Transverse colon (tissue), 4 donors: ENCODE data around the gene FMNL2. TPM values are rescaled to one million over a fixed set of nuclear protein-coding genes. Genes with fewer than 3 reads are reported as not detected.

ENCODE experiments used
- DNase-seq: peaks from one replicate; pipeline ENCODE4 v3.0.0-alpha.2; 2019
- H3K27ac ChIP-seq, 4 donors: fragments of 200-600 bp; sonication (generic); 2 replicates each; pipeline ENCODE4 v1.5.1; 2016 to 2018; ENCODE audit warnings: inconsistent platforms in 4 of 4
- H3K27me3 ChIP-seq: fragments of 200-600 bp; sonication (generic); 2 replicates; pipeline ENCODE4 v1.5.1; 2017; ENCODE audit warnings: inconsistent platforms
- H3K36me3 ChIP-seq, 4 donors: fragments of 200-600 bp; sonication (generic); 2 replicates each; pipeline ENCODE4 v1.5.1; 2017 to 2019; ENCODE audit warnings: inconsistent platforms in 4 of 4
- H3K4me1 ChIP-seq, 4 donors: fragments of 200-600 bp; sonication (generic); 2 replicates each; pipeline ENCODE4 v1.5.1; 2017 to 2020; ENCODE audit warnings: inconsistent platforms in 4 of 4
- H3K4me3 ChIP-seq, 4 donors: fragments of 200-600 bp; sonication (generic); 1 replicate in 1 of 4; 2 replicates in 3 of 4; pipeline versions ENCODE4 v1.5.1 to v1.6.1; 2017 to 2019; ENCODE audit warnings: inconsistent platforms in 4 of 4
- H3K9me3 ChIP-seq, 2 donors: fragments of 200-600 bp; sonication (generic); 2 replicates each; pipeline ENCODE4 v1.5.1; 2017 to 2019; ENCODE audit warnings: inconsistent platforms in 2 of 2
- EP300 ChIP-seq: sonication (generic); formaldehyde crosslinking; IDR thresholded peaks from one replicate; pipeline ENCODE4 v1.6.1; 2017; ENCODE audit warnings: antibody characterized with exemption, low read depth
- POLR2A ChIP-seq: fragments of 450-650 bp; IDR thresholded peaks from one replicate; pipeline ENCODE4 v1.6.1; 2016; ENCODE audit warnings: antibody characterized with exemption, mild to moderate bottlenecking, moderate library complexity
- POLR2AphosphoS5 ChIP-seq, 3 donors: sonication (generic); formaldehyde crosslinking; IDR thresholded peaks; one replicate each; pipeline ENCODE4 v1.6.1; 2016; ENCODE audit warnings: antibody characterized with exemption in 3 of 3
- WGBS, 2 donors: methylation state at CpG; one replicate each; pipeline ENCODE4 v1.1.5; 2018; ENCODE audit warnings: low coverage in 1 of 2; 5-methylcytosine and 5-hydroxymethylcytosine counted together
- in situ Hi-C, 4 donors: fragments of 200-750 bp; cut with MboI; loops; one replicate each; pipeline versions ENCODE4 v1.15.0 to v1.15.1; 2017; ENCODE audit warnings: low sequenced_read_pairs in 3 of 4, low pct_ligation_motif_present in 1 of 4, low pct_unique_long_range_greater_than_20kb in 1 of 4
- intact Hi-C: fragments of 100-400 bp; cut with DNase I; formaldehyde crosslinking; loops from one replicate; pipeline ENCODE4 v1.15.1; 2023; ENCODE audit warnings: low total_unique reads
- total RNA-seq, 4 donors: library from RNA; depleted of rRNA; stranded (reverse); fragments of >200 nt; gene quantifications; one replicate each; pipeline ENCODE4 v1.1.0, GENCODE V29; 2016
- TF ChIP-seq, protein P1 (sequence below), 5 experiments: fragments of 200-600 bp in 3 of 5; fragments of 450-650 bp in 2 of 5; sonication (generic) in 3 of 5; IDR thresholded peaks; 1 replicate in 2 of 5; 2 replicates in 3 of 5; pipeline ENCODE4 v1.5.1; 2016 to 2017; ENCODE audit warnings: antibody characterized with exemption in 5 of 5, inconsistent platforms in 3 of 5, mild to moderate bottlenecking in 2 of 5, moderate library complexity in 1 of 5

The FMNL2 gene
- total RNA-seq, 4 donors from 2014 or later, result 9.2 to 31.4 (median 23.9) TPM

DNA sequence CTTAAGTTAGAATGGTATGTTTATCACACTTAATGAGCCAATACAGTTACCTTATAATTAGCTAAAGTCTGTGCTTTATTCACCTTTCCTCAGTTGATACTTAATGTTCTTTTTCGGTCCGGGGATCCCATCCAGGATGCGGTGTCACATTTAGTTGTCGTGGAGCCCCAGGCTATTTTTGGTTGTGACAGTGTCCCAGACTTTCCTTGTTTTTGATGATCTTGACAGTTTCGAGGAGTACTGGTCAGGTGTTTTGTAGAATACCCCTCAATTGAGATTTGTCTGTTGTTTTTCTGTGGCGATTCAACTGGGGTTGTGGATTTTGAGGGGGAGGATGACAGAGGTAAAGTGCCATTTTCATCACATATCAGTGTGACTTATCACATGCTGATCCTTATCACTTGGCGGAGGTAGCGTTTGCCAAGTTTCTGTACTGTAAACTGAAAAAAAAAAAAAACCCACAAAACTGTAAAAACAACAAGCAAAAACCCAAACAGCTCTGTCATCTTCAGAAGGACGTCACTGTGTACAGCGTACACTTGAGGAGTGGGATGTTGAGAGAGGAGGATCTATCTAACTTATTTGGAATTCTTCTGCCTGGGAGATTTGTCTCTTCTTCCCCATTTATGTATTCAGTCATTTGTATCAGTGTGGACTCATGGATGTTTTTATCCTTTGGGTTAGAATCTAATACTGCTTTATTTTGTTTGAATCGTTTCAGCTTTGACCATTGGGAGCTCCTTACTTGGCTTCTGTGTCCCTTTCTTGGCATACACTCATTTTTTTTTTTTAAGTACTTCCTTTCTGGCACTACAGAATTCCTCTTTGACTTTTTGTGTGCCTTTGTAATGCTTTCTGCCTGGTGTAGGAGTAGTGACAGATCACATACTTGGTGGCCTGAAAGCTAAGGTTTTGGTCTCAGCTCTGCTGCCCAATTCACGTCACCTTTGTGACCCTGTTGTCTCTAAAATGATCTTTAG lies 68.1 kb downstream of the FMNL2 start:
- 50 to 72% methylated on average over 8 to 12 of the region's 12 CpGs for WGBS, 2 donors
- Histone ChIP-seq H3K4me1 (peaks cover 8 to 54% (median 15%) of the 10 kb centered on the region in 4 donors), H3K9me3 (no peaks in the 10 kb centered on the region), H3K27me3 (no peaks in the 10 kb centered on the region), H3K36me3 (no peaks in the 10 kb centered on the region), H3K27ac (no peak overlapping the region), H3K4me3 (no peak overlapping the region)
- no peak for DNase-seq
- TF ChIP-seq, protein P1, sequence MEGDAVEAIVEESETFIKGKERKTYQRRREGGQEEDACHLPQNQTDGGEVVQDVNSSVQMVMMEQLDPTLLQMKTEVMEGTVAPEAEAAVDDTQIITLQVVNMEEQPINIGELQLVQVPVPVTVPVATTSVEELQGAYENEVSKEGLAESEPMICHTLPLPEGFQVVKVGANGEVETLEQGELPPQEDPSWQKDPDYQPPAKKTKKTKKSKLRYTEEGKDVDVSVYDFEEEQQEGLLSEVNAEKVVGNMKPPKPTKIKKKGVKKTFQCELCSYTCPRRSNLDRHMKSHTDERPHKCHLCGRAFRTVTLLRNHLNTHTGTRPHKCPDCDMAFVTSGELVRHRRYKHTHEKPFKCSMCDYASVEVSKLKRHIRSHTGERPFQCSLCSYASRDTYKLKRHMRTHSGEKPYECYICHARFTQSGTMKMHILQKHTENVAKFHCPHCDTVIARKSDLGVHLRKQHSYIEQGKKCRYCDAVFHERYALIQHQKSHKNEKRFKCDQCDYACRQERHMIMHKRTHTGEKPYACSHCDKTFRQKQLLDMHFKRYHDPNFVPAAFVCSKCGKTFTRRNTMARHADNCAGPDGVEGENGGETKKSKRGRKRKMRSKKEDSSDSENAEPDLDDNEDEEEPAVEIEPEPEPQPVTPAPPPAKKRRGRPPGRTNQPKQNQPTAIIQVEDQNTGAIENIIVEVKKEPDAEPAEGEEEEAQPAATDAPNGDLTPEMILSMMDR (IDR thresholded peaks at IDR 0.05), result no peak
- no peak for TF ChIP-seq POLR2AphosphoS5 (IDR thresholded peaks at IDR 0.05)
- no peak for TF ChIP-seq EP300
- TF ChIP-seq POLR2A, result no peak
- intact Hi-C loops, result no loop called here
- in situ Hi-C loops, result no loop called here

DNA sequence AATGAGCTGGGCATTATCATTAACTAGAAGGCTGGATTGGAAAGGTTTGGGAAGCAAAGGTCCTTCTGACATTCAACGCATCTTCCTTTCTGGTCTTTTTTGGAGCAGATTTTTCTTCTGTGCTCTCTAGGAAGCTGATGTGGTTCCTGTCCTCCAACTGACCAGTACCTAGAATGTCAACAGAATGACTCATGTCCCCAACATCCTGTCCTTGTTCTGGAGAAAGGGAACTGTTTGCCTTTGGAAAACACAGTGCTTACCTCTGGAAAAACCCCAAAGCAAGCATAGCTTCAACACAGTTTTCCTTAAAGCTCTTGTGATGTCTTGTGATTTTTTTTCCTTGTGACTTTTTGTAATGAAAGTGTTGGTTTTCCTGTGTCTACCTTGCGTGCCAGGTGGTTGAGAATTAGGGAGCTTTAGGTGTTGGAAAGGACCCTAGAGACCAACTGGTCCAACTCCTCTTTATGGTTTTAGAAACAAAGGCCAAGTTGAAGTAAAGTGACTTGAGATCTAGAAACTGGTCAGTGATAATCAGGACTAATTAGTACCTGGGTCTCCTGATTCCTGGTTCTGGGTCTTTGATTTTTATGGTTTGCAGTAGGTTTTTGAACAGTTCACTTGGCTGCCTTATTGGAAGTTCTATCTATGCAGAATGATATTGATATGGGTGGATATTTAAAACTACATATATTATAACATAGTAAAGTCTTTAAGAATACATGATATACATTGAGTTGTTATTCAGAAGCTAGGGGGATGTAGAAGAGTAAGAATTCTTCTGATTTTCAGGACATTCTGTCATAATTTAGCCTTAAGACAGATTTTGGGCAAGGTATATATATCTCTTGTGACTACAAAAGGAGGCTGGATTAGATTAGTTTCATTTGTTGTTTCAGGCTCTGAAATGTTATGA lies 70.5 kb downstream of the FMNL2 start:
- TF ChIP-seq POLR2A, result no peak
- no peak for TF ChIP-seq EP300
- Histone ChIP-seq H3K9me3 (no peaks in the 10 kb centered on the region), H3K36me3 (no peaks in the 10 kb centered on the region), H3K27me3 (no peaks in the 10 kb centered on the region), H3K4me3 (no peak overlapping the region), H3K4me1 (peaks cover 8 to 54% (median 15%) of the 10 kb centered on the region in 4 donors), H3K27ac (peak overlapping the region in 3 of 4 donors; percentile 28 to 42 (median 35))
- intact Hi-C loops, result no loop called here
- 89 to 92% methylated on average over 2 of the region's 2 CpGs for WGBS, 2 donors
- in situ Hi-C loops, result no loop called here
- no peak for DNase-seq

DNA sequence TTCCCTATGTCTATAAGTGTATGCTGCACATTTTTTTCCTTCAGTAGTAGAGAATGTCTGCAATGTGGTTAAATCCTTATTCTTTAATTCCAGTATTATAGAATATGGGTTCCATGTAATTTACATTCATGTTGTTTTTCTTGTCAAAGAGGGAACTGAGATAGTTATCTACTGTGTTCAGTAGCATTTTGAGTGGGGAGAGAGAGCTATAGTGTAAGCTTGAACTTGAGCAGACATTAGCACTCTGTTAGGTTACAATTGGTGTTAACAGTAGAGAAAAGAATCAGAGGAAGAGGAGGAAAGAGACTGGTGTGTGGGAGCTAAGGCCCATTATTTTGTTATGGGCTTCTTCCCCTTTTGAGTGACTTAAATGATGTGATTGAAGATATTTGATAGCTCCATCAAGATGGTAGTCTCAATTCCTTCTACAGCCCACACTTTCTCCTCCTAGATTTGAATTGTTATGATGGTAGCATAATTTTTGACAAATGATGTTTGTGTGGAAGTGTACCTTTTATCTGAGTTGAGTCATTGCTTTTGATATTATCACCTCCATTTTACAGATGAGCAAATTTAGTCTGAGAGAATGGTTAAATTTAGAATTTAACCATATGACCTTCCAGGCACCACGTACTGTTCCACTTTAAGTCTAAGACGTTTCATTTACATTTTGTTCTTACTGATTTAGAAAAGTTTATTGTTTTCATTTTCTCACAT lies 71.3 kb downstream of the FMNL2 start:
- H3K9me3 ChIP-seq, result no peaks in the 10 kb centered on the region
- in situ Hi-C loops, result no loop called here
- intact Hi-C loops, result no loop called here
- H3K4me1 ChIP-seq, result peaks cover 8 to 60% (median 15%) of the 10 kb centered on the region in 4 donors
- no peaks in the 10 kb centered on the region for H3K36me3 ChIP-seq
- DNase-seq, result no peak
- H3K27ac ChIP-seq, result peak overlapping the region; percentile 13 to 60 (median 30)
- no peaks in the 10 kb centered on the region for H3K27me3 ChIP-seq
- 10 to 24% methylated on average over 2 of the region's 2 CpGs for WGBS, 2 donors
- no peak for TF ChIP-seq POLR2AphosphoS5 (IDR thresholded peaks at IDR 0.05)
- no peak for TF ChIP-seq POLR2A
- no peak for TF ChIP-seq EP300
- TF ChIP-seq, protein P1 (IDR thresholded peaks at IDR 0.05), result no peak
- peak overlapping the region in 1 of 4 donors; percentile 27 for H3K4me3 ChIP-seq

GRCh38 chr2:152406836-152407161 lies 71.8 kb downstream of the FMNL2 start:
- intact Hi-C loops, result no loop called here
- H3K4me1 ChIP-seq, result peaks cover 8 to 60% (median 15%) of the 10 kb centered on the region in 4 donors
- in situ Hi-C loops, result no loop called here
- DNase-seq, result no peak
- no peaks in the 10 kb centered on the region for H3K27me3 ChIP-seq
- no peaks in the 10 kb centered on the region for H3K36me3 ChIP-seq
- no peaks in the 10 kb centered on the region for H3K9me3 ChIP-seq
- peak overlapping the region in 2 of 4 donors; percentile 5 to 27 for H3K4me3 ChIP-seq
- TF ChIP-seq, protein P1 (IDR thresholded peaks at IDR 0.05), result no peak
- TF ChIP-seq EP300 (no peak), POLR2A (no peak), POLR2AphosphoS5 (IDR thresholded peaks at IDR 0.05) (no peak)
- 49% methylated on average over 2 of the region's 2 CpGs for WGBS, 2 donors
- peak overlapping the region; percentile 13 to 60 (median 30) for H3K27ac ChIP-seq
